GM11168 (cell line): ENCODE measurements around the gene CTNNA3.

Experiments used
- in situ Hi-C: fragments of 300-500 bp; cut with MboI; formaldehyde crosslinking; loops from one replicate; pipeline ENCODE4 v1.12.0; 2022; ENCODE audit warnings: low sequenced_read_pairs; ENCODE audit not compliant: unreplicated experiment

The CTNNA3 gene

GRCh38 chr10:67075491-67075971 is 620.5 kb downstream of the CTNNA3 start:
- in situ Hi-C loops: no loop called here

GRCh38 chr10:67072654-67073053 is 623.3 kb downstream of the CTNNA3 start:
- in situ Hi-C loops: no loop called here

DNA sequence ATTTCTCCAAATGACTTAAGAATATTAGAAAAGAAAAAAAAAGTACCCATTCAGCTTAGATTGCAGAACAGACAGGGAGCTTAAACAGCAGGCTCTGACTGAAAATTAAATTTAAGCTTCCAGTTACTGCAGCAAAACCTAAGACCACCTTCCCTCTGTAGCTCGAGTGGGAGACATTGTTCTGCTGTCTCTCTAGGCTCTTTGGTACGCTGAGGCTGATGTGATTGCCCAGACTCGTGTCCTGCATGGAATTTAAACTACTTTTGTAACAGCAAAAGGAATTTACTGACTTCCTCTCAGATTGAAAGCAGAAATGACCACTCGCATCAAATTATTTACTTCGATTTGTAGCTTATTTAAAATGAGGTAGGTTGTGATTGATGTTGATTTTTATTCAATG is 645.6 kb downstream of the CTNNA3 start:
- in situ Hi-C loops: no loop called here

GRCh38 chr10:67049988-67050387 is 646.0 kb downstream of the CTNNA3 start:
- in situ Hi-C loops: no loop called here

DNA sequence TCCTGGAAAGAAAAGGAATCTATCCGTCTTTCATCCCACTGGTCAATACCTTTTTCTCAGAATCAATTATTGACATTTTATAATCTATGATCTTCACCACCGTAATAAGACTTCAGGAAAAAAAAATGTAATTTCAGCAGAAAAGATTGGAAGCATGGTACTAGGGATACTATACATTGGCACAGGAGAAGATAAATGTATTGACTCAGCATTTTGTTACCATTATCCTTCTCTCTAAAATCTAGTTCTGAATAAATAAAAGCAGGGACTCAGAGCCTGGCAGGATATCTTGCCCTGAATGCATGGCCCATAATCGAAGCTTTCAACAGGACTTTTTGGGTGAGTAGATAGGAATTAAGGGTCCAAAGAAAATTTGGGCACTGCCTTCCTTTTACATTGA is 649.5 kb downstream of the CTNNA3 start:
- in situ Hi-C loops: no loop called here

DNA sequence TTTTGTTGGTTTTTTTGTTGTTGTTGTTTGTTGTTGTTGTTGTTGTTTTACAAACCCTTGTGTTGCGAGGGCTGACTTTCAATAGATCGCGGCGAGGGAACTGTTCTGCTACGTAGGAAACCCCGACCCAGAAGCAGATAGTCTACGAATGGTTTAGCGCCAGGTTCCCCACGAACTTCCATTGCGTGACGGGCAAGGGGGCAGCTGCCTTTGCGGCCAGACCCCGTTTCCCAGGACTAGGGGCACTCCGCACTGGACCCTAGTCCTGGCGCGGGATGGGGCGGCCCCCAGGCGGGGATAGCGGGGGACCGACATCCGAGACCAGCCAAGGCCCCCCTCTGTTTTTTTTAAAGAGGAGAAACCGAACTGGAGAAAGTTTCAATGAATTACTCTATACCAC is 650.6 kb downstream of the CTNNA3 start:
- in situ Hi-C loops: no loop called here

DNA sequence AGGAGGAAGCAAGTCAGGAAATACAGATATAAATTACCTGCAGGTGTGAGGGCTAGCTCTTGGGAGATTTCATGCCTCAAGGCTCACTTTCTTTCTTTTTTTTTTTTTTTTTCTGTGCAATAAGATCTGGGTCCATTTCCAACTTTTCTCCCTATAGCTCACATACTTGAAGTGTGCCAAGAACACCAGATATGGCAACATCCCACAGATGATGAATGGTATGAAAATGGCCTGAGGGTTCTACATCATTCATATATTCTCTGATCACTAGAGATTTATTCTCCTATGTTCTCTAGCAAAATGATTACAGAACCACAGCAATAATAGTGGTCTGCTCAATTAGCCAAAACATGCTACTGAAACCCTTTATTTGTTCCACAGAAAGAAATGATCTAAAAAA is 653.0 kb downstream of the CTNNA3 start:
- in situ Hi-C loops: no loop called here

DNA sequence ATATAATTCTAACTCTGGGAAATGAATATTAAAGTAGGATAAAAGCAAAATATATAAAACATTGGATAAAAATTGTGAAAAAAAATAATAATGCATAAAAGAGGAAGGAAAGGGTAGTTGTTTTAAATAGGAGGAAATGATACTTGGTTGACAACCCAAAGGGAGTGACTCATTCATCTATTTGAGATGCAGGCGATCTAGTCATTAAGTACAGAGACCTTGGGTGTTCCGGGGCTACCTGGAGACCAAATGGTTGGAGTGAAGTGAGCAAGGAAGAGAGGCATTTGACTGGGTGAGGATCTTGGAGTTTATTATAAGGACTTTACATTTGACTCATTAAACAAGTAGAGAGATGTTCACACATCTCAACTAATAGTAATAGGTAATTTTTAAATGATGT is 659.2 kb downstream of the CTNNA3 start:
- in situ Hi-C loops: no loop called here

DNA sequence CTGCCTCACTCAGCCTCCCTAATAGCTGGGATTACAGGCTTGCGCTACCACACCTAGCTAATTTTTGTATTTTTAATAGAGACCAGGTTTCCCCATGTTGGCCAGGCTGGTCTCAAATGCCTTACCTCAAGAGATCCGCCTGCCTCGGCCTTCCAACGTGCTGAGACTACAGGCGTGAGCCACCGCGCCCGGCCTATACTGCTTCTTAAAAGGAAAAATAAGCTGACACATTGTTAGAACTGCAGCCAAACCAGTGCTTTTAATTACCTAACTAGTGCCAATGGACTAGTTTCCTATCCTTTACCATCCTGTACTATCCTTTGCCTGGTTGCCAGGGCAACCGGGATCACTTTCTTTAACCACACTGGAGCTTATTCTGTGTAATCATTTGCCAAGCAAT is 662.1 kb downstream of the CTNNA3 start:
- in situ Hi-C loops: no loop called here

DNA sequence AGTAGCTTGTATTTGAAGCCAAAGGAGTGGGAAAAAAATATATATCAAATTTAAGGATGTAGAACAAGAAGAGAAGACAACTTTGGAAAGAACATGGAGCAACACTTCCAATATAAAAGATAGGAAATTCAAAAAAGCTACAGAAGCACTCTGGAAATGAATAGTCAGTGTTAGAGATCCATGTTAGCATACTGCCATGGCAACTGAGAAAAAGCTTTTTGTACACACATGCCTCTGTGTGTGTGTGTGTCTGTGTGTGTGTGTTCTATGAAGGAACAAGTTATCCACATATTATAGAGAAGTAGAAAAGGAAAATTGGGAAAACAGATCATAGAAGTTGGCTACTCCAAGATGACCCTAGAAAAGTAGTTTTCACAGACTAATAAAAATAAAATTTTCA is 673.9 kb downstream of the CTNNA3 start:
- in situ Hi-C loops: no loop called here

DNA sequence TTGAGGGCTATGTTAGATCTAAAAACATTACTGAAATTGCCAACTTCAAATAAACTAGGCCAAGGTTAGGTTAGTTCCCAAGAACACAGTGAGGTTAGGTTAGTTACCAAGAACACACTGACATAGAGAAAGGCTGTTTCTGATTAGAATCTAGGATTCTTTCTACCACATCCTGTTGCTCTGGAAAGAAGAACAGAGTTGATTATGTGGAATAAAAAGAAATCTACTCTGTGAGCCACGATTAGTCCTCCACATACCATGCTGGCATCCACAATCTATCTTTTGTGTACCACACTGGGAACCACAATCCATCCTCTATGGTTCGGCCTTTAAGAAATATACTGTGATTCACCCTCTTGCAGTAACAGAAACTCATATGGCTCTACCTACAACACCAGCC is 678.8 kb downstream of the CTNNA3 start:
- in situ Hi-C loops: no loop called here

- in situ Hi-C loops: no loop called here
Measured at GRCh38 chr10:67015225-67015624, 680.8 kb downstream of the CTNNA3 start.

GRCh38 chr10:67011981-67012380 is 684.0 kb downstream of the CTNNA3 start:
- in situ Hi-C loops: no loop called here

GRCh38 chr10:67011480-67011879 is 684.5 kb downstream of the CTNNA3 start:
- in situ Hi-C loops: no loop called here

- in situ Hi-C loops: no loop called here
Measured at GRCh38 chr10:67005981-67006380, 690.0 kb downstream of the CTNNA3 start.

DNA sequence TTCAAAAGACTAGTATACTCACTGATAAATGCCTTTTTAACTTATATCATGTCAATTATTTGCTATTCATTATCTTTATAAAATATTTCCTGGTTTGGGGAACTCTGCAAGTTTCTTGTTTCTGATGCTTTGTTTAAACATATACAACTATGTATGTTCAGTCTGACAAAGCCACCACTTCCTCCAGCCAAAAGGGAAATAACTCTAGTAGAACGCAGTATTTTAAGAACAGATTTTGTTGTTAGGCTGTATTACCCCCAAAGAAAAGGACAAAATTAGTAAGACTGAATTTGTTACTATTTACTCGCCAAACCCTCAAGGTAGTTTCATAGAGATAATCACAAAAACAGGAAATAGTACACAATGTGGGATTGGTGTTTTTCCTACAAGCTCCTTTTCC is 691.3 kb downstream of the CTNNA3 start:
- in situ Hi-C loops: no loop called here

- in situ Hi-C loops: no loop called here
Measured at GRCh38 chr10:66999762-67000545, 696.0 kb downstream of the CTNNA3 start.

- in situ Hi-C loops: no loop called here
Measured at GRCh38 chr10:66996996-66997395, 699.0 kb downstream of the CTNNA3 start.

DNA sequence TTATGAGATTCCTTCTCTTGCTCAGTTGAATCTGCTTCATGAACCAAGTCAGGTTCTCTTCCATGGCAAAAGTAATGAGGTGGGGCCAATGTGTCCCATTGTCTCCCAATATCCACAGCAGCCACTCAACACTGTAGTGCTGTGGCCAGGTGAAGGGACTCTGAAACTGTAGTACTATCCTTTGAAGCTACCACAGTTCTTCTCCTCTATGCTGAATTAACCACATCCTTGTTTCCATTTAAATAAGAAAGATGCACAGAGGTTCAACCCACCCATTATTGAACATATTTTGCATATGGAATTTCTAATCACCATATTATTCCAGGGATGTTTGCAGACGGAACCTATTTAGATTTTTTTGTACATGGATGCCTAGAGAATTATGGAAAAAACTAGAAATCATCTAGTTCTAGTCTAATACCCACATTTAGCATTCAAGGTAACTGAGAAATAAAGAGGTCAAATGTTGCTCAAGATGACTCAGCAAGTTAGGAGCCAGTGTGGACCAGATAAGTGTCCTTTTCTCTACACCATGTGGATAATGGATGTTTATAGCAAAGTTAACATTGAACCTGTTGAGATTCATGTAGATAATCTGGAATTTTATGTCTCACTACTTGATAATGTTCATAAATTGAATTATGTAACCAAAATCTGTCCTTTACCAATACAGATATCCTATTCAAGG is 705.7 kb downstream of the CTNNA3 start:
- in situ Hi-C loops: no loop called here

GRCh38 chr10:66983475-66983818 is 712.5 kb downstream of the CTNNA3 start:
- in situ Hi-C loops: no loop called here

- in situ Hi-C loops: no loop called here
Measured at GRCh38 chr10:66982792-66983474, 713.1 kb downstream of the CTNNA3 start.
